ENCODE results near the gene FAM20C. TPM values are rescaled to one million over a fixed set of nuclear protein-coding genes. Genes with fewer than 3 reads are reported as not detected.

Gene FAM20C
- total RNA-seq, 1 experiment from 2014 or later = 34.0 TPM

DNA sequence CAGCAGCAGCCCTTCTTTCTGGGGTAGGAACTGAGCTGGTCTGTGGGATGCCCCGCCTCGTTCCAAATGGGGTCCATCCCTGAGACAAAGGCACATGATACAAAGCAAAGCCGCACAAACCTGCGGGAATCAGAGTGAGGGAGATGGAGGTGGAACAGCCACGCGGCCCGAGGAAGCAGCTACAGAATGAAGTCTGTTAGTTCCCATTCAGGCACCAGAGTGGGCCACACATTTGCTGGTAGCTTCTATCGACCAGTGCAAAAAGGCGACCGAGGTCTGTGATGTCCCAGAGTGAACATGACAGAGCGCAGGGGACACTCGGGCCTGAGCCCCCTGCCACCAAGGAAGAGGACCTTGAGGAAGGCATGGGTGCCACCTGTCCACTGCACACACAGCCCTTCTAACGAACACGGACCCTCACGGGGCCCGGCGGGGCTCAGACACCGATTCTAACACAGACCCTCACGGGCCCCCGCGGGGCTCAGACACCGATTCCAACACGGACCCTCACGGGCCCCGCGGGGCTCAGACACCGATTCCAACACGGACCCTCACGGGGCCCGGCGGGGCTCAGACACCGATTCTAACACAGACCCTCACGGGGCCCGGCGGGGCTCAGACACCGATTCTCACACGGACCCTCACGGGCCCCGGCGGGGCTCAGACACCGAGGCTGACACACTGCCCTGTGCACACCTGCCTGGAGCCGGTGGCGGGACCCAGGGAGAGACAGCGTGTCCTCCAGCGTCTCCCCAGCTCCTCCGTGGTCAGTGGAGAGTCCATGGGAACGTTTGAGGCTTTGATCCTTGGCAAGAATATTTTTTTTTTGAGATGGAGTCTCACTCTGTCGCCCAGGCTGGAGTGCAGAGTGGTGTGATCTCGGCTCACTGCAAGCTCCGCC lies 32.8 kb upstream of the FAM20C start:
- H3K9me3 Mint-ChIP-seq (ENCODE audit: unreplicated experiment) = no peaks in the 10 kb centered on the region
- no peak overlapping the region for H3K4me3 Mint-ChIP-seq (ENCODE audit: unreplicated experiment)
- ChIA-PET POLR2A (no interaction called here), CTCF (no interaction called here)
- Histone ChIP-seq H3K4me1 (peaks cover 14% of the 10 kb centered on the region), H3K9me3 (no peaks in the 10 kb centered on the region), H3K27me3 (replicated peaks; ENCODE audit: control insufficient read depth, insufficient read depth, low read length) (no peaks in the 10 kb centered on the region), H3K36me3 (ENCODE audit: control insufficient read depth, insufficient read depth, low read length) (no peaks in the 10 kb centered on the region), H3K4me3 (ENCODE audit: low read depth, low read length) (no peak overlapping the region)
- no peaks in the 10 kb centered on the region for H3K27me3 Mint-ChIP-seq (ENCODE audit: insufficient read depth, unreplicated experiment)
- H3K4me1 Mint-ChIP-seq (ENCODE audit: low read depth, unreplicated experiment) = peaks cover 3% of the 10 kb centered on the region
- H3K36me3 Mint-ChIP-seq (ENCODE audit: insufficient read depth, unreplicated experiment) = no peaks in the 10 kb centered on the region
- BruUV-seq (replicated peaks) = no TSS peak
- intact Hi-C loops (cut with micrococcal nuclease; ENCODE audit: unreplicated experiment) = loop anchor here (1.0 kb wide), 1 partner anchor 9 kb away; no protein-coding TSS in a partner anchor
- no peak for DNase-seq
- H3K27ac Mint-ChIP-seq (ENCODE audit: unreplicated experiment) = no peak overlapping the region
- no peak for TF ChIP-seq CTCF (IDR thresholded peaks at IDR 0.05; ENCODE audit: insufficient read depth in 1 of 2, low read depth in 1 of 2, low read length in 1 of 2, severe bottlenecking in 1 of 2, unreplicated experiment in 1 of 2)

- DNase-seq = no peak
- Mint-ChIP-seq H3K4me1 (ENCODE audit: low read depth, unreplicated experiment) (peaks cover 9% of the 10 kb centered on the region), H3K9me3 (ENCODE audit: unreplicated experiment) (no peaks in the 10 kb centered on the region), H3K27ac (ENCODE audit: unreplicated experiment) (no peak overlapping the region), H3K4me3 (ENCODE audit: unreplicated experiment) (no peak overlapping the region), H3K27me3 (ENCODE audit: insufficient read depth, unreplicated experiment) (no peaks in the 10 kb centered on the region), H3K36me3 (ENCODE audit: insufficient read depth, unreplicated experiment) (no peaks in the 10 kb centered on the region)
- no peak for TF ChIP-seq CTCF (IDR thresholded peaks at IDR 0.05; ENCODE audit: insufficient read depth in 1 of 2, low read depth in 1 of 2, low read length in 1 of 2, severe bottlenecking in 1 of 2, unreplicated experiment in 1 of 2)
- Histone ChIP-seq H3K4me1 (peaks cover 27% of the 10 kb centered on the region), H3K36me3 (ENCODE audit: control insufficient read depth, insufficient read depth, low read length) (no peaks in the 10 kb centered on the region), H3K4me3 (ENCODE audit: low read depth, low read length) (no peak overlapping the region), H3K27me3 (replicated peaks; ENCODE audit: control insufficient read depth, insufficient read depth, low read length) (no peaks in the 10 kb centered on the region), H3K9me3 (no peaks in the 10 kb centered on the region)
- BruUV-seq (replicated peaks) = no TSS peak
- ChIA-PET CTCF (no interaction called here), POLR2A (no interaction called here)
- intact Hi-C loops (cut with micrococcal nuclease; ENCODE audit: unreplicated experiment) = loop anchor here (1.0 kb wide), 1 partner anchor 11 kb away; no protein-coding TSS in a partner anchor
Measured at GRCh38 chr7:160958-161725, 31.2 kb upstream of the FAM20C start.

GRCh38 chr7:162632-163297 lies 29.6 kb upstream of the FAM20C start:
- BruUV-seq (replicated peaks) = no TSS peak
- Histone ChIP-seq H3K36me3 (ENCODE audit: control insufficient read depth, insufficient read depth, low read length) (no peaks in the 10 kb centered on the region), H3K9me3 (no peaks in the 10 kb centered on the region), H3K4me3 (ENCODE audit: low read depth, low read length) (no peak overlapping the region), H3K4me1 (peaks cover 34% of the 10 kb centered on the region), H3K27me3 (replicated peaks; ENCODE audit: control insufficient read depth, insufficient read depth, low read length) (no peaks in the 10 kb centered on the region)
- TF ChIP-seq CTCF (IDR thresholded peaks at IDR 0.05; ENCODE audit: insufficient read depth in 1 of 2, low read depth in 1 of 2, low read length in 1 of 2, severe bottlenecking in 1 of 2, unreplicated experiment in 1 of 2) = no peak
- Mint-ChIP-seq H3K4me3 (ENCODE audit: unreplicated experiment) (no peak overlapping the region), H3K9me3 (ENCODE audit: unreplicated experiment) (no peaks in the 10 kb centered on the region), H3K27me3 (ENCODE audit: insufficient read depth, unreplicated experiment) (no peaks in the 10 kb centered on the region), H3K36me3 (ENCODE audit: insufficient read depth, unreplicated experiment) (no peaks in the 10 kb centered on the region), H3K27ac (ENCODE audit: unreplicated experiment) (no peak overlapping the region), H3K4me1 (ENCODE audit: low read depth, unreplicated experiment) (peaks cover 9% of the 10 kb centered on the region)
- no peak for DNase-seq
- POLR2A ChIA-PET = no interaction called here
- intact Hi-C loops (cut with micrococcal nuclease; ENCODE audit: unreplicated experiment) = no loop called here
- CTCF ChIA-PET = no interaction called here

All from Caco-2 (cell line).